T1000 (cell line): ENCODE measurements around the gene FBXO39.
"Not testable (repeated sequence)": the region's sequence is repeated elsewhere in the genome, so short reads cannot be mapped to it uniquely, and the experiment has no call there.

Experiments used
- DNase-seq: peaks from one replicate; lab custom pipeline; 2025; ENCODE audit warnings: mixed read lengths; lab: John Stamatoyannopoulos, UW

The FBXO39 gene

GRCh38 chr17:6789146-6789545 is 13.1 kb downstream of the FBXO39 start:
- DNase-seq = no peak

- DNase-seq = no peak
Measured at GRCh38 chr17:6793748-6794493, 17.9 kb downstream of the FBXO39 start.

GRCh38 chr17:6796017-6796886 is 20.2 kb downstream of the FBXO39 start:
- no peak for DNase-seq

- DNase-seq = no peak
Measured at GRCh38 chr17:6796887-6797490, 21.0 kb downstream of the FBXO39 start.

- DNase-seq = no peak
Measured at GRCh38 chr17:6797718-6798351, 21.8 kb downstream of the FBXO39 start.

- DNase-seq = no peak
Measured at GRCh38 chr17:6799738-6800137, 23.7 kb downstream of the FBXO39 start.

- DNase-seq = no peak
Measured at GRCh38 chr17:6800422-6801027, 24.5 kb downstream of the FBXO39 start.

- no peak for DNase-seq
Measured at GRCh38 chr17:6811510-6811909, 35.5 kb downstream of the FBXO39 start.

- no peak for DNase-seq
Measured at GRCh38 chr17:6812295-6812694, 36.3 kb downstream of the FBXO39 start.

GRCh38 chr17:6815775-6816174 is 39.8 kb downstream of the FBXO39 start:
- DNase-seq = no peak

- DNase-seq = not testable (repeated sequence)
Measured at GRCh38 chr17:6816368-6816767, 40.4 kb downstream of the FBXO39 start.

- DNase-seq = no peak
Measured at GRCh38 chr17:6818938-6819337, 42.9 kb downstream of the FBXO39 start.

GRCh38 chr17:6823011-6823442 is 47.0 kb downstream of the FBXO39 start:
- DNase-seq = no peak

- no peak for DNase-seq
Measured at GRCh38 chr17:6830383-6830986, 54.5 kb downstream of the FBXO39 start.

GRCh38 chr17:6831661-6832263 is 55.7 kb downstream of the FBXO39 start, which contains the start of gene TEKT1:
Gene TEKT1 (minus strand): TSS chr17:6831729. CDS start chr17:6830376, 1,353 bp downstream.
- DNase-seq = no peak
